Mucosa of gallbladder (tissue), 1 donor: ENCODE data around the gene GRN. TPM values are rescaled to one million over a fixed set of nuclear protein-coding genes. Genes with fewer than 3 reads are reported as not detected.
"Not testable (repeated sequence)": the region's sequence is repeated elsewhere in the genome, so short reads cannot be mapped to it uniquely, and the experiment has no call there.

Experiments
- DNase-seq: peaks from one replicate; pipeline ENCODE4 v3.0.0-alpha.2; 2020; ENCODE audit warnings: low spot score
- total RNA-seq: library from RNA; stranded (reverse); gene quantifications from one replicate; pipeline ENCODE4 v1.2.1, GENCODE V29; 2021
- donor health status: DM: no; HTN: no; CAD: no.

GRN gene
- total RNA-seq, 1 donor from 2014 or later = 385 TPM

DNA sequence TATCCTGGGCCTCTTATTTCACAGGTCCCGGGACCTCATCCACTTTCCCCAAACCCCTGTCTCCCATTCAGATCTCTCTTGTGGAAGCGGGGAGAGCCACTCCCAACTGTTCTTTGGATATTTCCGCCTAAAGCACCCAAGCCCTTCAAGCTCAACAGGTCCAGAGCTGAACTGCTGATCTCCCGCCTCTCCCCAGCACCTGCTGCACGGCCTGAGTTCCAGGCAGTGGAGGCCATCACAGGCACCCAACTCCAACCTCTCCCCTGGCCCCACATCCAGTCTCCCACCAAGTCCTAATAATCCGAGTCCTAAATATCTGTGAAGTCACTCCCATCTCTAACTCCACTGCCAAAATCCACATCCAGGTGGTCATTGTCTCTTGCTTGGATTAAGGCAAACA is 37.8 kb downstream of the GRN start:
- no peak for DNase-seq

DNA sequence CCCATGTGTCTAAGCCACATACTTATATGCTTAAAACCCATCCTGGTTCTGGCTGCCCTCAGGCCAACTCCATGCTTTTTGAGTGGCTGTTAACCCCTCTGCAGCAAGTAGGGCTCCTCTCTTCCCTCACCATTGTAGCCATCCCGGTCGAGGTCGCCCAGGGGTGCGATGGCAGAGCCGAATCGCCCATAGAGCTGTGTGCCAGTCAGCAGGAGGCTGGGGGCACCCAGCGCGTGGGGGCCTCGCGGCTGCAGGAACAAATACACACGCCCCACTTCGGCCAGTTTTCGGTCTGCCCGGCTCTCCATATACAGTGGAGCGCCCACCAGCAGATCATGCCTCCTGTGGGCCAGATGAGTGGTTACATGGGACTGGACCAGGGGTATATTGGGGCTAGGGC is 38.3 kb downstream of the GRN start:
- DNase-seq = no peak

DNA sequence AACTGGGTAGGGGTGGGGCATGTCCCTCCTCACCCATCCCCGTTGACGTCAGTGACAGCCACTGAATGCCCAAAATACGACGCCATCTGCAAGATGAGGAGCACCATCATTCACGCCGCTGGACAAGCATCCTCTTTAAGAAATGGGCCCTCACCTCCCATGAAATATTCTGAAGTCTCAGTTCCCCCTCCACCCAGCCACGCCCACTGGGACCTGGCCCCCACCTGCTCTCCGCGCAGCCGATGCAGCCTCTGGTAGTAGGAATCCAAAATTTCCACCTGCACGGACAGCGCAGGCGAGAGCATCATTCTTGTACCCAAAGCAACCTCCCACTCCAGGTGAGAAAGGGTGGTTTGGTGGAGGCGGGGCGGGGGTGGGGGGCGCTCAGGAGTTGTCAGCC is 38.8 kb downstream of the GRN start:
- no peak for DNase-seq

DNA sequence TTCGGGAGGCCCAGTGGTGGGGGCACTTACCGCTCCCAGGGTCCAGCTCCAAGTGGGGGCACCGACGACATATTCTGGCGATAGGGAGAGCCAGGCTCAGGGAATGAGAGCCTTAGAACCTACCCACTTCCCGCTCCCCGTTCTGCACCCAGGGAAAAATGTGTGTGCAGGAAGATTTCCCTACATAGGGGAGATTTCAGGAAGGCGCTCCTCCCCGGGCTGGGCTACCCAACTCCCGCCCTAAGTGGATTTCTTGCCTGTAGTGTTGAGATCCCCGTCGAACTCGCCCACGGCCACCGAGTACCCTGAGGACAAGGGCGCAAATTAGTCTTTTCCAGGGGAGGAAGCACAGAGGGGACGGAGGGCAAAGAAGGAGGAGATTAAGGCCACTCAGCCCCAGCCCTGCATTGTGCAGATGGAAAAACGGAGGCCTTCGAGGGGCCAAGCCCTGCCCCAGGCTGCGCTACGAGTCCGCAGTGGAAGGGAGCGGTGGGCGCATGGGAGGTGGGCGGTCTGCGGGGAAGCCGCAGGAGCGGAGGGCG is 39.2 kb downstream of the GRN start:
- DNase-seq = no peak

DNA sequence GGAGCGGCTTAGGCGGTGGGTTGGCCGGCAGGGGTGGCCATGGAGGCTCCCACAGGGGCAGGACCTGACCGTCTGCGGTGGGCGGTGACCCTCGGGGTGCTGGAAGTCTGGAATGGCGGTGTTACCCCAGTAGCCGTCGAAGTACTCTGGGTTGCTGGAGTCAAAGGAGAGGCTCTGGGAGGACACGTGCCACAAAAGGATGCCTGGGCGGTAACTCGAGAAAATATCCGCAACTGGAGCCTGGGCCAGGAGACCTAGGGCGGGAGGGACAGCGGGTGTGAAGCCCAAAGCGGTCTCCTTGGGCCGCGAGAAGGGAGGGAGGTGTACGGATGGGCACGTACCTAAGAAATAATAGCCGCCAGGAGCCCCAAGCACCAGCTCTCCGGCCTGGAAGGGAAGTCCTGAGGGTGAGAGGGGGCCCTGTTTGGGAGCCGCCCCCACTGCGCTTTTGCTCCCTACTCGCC is 39.8 kb downstream of the GRN start:
- no peak for DNase-seq

DNA sequence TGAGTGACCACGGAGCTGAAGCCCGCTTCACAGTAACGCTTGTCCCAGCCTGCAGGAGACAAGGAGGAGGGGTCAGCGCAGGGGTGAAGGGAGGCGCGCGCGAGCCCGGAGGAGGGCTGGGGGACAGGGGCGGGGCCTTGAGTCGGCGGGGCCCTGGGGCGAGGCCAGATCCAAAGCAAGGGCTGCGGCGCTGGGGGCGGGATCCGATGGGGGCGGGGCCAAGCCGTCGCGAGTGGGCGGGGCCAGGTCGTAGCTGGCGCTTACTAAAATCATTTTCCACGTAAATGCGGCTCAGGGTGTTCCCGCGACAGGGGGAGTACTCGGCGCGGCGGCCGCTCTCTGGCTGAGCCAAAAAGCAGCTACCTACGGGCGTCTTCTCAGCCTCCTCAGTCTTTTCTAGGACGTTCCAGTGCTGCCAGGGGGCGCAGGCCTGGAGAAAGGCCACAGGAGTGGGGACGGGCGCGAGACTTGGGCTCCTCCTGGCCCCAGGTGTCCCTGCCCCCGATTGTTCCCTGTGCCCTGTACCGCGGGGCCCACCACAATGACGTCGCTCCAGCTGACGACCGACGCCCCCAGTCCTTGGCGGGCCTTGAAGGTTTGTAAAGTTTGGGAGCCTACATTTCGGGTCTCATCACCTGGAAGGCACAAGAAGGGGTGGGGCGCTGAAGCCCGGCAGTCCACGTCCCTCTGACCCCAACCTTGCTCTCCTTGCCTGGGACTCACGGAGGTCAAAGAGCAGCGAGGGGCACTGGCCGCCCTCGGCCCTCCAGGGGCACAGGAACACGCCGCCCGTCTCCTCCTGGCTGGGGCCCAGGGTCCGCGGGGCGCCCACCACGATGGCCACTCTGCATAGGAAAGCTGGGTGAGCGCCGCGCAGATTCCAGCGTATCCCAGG is 40.4 kb downstream of the GRN start:
- peak; percentile 79 for DNase-seq

DNA sequence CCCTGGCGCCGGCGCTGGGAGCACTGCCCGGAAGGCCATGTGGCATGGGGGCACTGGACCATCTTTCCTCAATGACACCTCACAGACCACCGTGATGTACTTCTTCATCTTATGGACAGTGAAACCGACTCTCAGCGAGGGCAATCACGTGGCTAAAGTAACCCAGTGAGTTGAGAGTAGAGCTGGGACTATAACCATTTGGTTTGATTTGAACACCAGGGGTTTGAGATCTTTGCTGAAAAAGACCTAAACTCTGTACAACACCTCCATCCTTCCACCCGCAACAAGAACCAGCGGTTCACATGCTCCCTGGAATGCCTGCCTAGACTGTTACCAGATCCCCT is 41.1 kb downstream of the GRN start:
- no peak for DNase-seq

DNA sequence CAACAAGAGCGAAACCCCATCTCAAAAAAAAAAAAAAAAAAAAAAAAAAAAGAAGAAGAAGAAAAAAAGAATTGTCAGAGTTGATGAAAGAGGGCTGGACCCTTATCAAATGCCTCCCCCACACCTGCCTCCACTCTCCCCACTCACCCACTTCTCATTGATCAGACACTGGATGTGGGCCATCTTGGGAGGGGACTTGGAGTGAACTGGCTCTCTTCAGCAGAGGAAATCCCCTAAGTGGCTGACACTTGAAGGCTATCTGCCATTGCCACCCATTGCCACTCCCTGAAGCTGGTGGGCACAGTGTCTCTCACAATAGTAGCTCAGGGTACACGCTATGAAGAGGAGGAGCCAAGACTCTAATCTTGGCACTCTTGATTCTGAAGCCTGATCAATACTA is 42.7 kb downstream of the GRN start:
- no peak for DNase-seq

DNA sequence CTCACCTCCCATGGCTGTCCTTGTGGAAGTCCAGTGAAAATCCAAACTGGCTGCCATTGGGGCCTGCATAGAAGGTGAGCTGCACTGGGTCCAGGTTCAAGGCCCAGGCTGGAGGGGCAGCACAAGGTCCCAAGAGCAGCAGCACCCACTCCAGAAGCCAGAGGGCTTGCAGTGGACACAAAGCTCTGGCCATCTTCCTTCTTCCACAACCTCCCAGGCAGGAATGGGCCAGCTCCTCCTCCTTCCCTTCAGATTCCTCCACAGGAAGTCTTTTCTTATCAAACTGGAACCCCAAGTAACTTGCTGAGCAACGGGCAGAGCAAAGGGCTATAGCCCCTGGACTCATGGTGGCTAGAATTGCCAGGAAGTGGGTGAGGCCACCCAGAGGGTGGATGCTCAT is 44.2 kb downstream of the GRN start, which contains the start of gene ITGA2B:
ITGA2B (minus strand) TSS at position 369 of the 400 bp plus-strand sequence; CDS start at position 193, 176 bp downstream.
- no peak for DNase-seq

DNA sequence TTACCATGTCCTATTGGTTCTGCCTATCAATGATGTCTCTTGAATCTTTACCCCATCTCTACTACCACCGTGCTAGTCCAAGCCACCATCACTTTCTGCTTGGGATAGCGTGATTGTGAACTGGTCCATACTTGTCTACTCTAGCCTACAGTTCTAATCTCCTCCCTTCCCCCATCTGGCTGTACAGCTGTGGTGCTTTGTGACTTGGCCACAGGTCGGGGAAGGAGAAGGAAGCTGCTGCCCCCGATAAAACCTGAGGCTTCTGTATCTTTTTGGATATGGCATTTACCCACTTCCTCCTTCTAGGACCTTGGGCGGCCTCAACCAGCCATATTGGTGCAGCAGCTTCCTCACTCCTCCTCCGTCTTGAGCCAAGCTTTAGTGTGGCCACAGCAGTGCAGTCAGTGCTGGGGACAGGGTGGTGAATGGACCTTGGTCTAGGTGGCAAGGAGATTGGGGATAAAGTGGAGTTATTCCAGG is 44.7 kb downstream of the GRN start:
- no peak for DNase-seq

DNA sequence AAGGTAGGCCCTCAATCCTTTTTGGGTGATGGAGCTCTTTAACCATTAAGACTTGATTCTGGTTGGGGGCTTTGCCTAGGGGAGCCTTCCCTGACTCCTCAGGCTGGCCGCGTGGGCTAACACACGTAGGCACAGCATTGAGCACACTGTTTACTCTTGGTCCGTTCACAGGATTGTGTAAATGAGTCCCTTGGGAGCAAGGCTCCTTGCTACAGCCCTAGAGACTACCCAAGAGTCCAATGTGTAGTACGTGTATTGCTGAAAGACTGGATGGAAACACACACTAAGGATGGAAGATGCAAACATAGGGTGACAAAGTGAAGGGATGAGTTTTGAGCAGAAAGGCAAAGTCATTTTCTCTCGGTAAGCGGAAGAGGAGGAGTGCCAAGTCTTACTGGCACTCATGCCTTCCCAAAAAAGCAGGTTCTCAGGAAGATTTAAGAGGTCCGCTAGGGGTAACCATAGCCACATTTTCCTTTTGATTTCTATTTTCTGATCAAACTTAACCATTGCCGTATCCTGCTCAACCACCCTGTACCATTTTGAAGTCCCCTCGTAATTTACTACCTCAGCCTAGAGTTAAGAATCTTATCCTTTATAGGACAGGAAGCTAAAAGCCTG is 45.3 kb downstream of the GRN start:
- no peak for DNase-seq

DNA sequence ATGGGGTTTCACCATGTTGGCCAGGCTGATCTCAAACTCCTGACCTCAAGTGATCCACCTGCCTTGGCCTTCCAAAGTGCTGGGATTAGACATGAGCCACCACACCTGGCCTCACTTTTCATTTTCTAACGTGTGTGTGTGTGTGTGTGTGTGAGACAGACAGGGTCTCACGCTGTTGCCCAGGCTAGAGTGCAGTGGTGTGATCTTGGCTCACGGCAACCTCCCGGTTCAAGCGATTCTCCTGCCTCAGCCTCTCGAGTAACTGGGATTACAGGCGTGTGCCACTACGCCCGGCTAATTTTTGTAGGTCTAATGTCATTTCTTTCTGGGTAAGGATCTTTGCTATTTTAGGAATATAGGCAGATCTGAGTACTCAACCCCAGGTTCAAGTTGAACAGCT is 49.0 kb downstream of the GRN start:
- DNase-seq = not testable (repeated sequence)

DNA sequence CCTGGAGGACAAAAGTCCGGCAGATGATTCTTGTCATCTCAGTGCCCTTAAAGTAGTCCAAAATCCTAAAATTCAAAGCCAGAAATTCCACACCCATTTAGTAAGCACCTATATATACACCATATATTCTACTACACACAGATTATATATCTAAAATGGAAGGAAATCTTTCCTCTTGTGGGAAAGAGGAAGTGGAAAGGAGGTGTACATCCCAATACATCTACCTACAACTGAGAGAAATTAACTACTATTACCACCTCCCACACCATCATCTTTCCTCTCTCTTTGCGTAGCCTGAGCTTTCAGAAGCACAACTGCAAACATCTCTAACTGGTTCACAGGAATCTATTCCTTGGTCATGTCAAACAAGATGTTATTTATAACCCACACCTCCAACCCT is 49.7 kb downstream of the GRN start:
- no peak for DNase-seq

DNA sequence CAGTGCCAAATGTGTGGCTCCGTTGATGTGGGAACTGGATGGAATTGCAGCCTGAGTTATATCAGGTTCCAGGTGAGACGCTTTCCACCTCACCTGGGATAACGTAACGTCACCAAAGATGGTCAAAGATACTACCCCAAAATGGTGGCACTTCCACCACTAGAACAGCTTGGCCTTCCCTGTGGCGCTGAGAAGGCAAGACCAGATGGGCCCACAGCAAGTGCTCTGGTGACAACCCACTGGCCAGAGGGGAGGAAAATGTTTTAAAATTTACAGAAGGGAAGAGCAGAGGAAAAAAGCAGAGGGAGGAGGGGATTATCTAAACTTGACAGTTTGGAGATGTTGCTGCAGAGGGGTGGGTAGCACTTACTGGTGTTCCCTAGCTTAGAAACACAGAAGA is 51.8 kb downstream of the GRN start:
- DNase-seq = no peak

DNA sequence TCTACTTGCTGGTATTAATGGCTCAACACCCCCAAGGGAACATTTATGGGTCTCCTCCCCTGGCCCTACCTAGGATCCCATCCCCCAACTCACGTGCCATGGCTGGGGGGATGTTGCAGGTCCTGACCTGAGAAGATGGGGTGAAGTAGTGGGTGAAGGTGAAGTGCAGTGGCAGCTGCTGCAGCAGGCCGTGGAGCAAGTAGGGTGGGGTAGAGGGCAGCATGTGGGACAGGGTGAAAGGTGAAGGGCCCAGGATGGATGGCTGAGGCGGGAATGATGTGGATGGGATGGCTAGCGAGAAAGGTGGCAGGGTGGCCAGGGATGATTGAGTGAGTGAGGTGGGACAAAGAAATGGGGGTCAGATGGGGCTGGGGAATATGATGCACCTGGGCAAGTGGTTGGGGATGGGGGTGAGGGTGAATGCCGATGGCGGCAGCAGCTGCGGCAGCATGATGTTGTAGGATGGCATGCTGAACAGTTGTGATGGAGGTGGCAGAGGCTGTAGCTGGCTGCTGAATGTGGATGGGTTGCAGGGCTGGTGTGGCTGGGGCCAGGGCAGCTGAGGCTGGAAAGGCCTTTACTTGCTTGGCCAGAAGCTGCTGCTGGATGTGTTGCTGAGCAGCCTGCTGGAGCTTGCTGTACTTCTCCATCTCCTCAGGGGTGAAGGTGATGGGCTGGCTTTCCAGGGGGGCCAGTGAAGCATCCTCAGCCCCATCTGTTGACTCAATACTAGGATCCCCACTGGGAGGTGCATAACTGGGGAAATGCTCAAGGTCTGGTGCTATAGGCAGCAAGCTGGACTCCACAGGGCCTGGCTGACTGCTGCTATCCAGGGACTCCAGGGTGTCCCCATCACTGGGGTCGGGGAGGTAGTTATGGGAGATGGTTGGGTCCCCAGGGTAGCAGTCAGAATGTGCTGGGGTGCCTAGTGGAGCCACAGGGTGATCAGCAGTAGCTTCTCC is 52.7 kb downstream of the GRN start:
- DNase-seq = no peak

DNA sequence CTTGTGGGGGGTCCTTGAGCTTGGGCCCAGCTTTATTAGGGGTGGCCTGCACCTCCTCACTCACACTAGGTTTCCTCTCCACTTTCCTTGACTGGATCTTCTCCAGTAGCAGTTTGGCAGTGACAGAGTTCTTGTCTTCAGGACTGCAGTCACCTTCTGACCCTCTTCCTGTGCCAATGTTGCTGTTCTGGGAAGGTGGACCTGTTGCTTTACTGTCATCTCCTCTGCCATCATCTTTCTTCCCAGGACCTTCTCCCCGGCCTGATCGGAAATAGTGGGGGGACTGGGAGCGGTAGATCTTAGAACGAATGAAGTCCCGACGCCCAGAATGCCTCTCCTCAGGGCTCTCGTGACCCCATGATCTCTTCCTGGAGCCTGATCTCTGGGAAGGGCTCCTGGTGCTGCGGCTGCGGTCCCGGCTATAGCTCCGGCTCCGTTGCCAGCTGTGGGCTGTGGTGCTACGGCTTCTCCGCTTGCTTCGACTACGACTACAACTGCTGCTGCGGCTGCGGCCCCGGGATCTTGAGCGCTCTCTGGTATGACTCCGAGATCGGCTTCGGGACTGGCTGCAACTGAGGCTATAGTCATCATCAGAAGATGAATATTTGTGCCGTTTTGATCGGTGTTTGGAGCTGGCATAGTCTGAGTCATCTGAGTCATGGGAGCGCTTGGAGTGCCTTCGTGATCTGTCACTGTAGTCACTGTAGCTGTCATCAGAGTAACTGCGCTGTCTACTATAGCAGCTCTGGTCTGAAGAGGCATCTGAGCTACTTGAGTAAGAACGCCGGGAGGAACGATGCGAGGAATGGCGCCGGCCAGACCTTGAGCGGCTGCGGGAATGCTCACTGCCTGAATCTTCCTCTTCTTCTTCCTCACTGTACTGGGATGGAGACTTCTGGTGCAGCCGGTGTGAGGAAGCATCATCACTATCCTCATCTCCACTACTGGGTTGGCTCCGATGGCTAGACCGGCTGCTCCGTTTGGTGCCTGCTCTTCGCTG is 53.9 kb downstream of the GRN start:
- DNase-seq = no peak

DNA sequence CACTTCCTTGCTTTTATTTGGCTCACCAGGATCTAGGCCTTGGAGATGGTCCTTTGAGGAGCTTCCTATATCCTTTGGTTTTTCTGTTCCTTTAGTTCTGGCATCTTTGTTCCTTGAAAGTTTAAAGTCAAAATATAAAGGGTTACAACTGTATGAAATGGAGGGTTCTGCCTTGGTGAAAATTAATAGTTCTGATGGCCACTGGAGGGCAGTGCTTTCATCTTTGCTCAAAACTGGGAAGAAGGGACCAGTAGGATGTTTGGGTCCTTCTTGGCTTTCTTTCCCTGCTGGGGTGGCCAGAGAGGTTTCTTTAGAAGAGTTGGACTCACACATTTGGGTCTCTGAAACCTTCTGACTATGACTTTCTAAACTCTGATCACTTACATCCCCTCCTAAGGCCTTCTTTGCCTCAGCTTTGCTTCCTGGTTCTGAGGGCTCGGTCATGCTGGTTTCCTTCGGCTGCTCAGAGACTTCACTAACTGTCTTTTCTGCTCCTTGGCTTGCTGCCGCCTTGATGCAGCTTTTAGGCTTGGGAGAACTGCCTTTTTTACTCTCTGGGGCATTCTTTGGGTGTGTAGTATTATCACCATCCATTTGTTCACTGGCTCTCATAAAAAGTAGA is 55.2 kb downstream of the GRN start:
- DNase-seq = no peak
